GM19193 (cell line): ENCODE data around the gene DDO.

Experiments used
- POLR2A ChIP-seq: IDR thresholded peaks from 4 replicates; pipeline ENCODE4 v1.6.1; 2011; ENCODE audit not compliant: insufficient read depth, insufficient read length; ENCODE audit errors: extremely low read depth

DDO gene

GRCh38 chr6:110415086-110415916 is at the start of gene DDO:
Gene DDO (minus strand): TSS chr6:110415575. CDS start chr6:110413462, 2,113 bp downstream.
- TF ChIP-seq POLR2A = no peak

- TF ChIP-seq POLR2A = no peak
These were observed 47.6 kb upstream of the DDO start for GRCh38 chr6:110462884-110463481.

GRCh38 chr6:110461376-110461775 is 46.0 kb upstream of the DDO start:
- TF ChIP-seq POLR2A = no peak

GRCh38 chr6:110459137-110459536 is 43.8 kb upstream of the DDO start:
- TF ChIP-seq POLR2A = no peak

- TF ChIP-seq POLR2A = no peak
These were observed 43.1 kb upstream of the DDO start for GRCh38 chr6:110458476-110458875.

GRCh38 chr6:110456694-110457093 is 41.3 kb upstream of the DDO start:
- TF ChIP-seq POLR2A = no peak

- TF ChIP-seq POLR2A = no peak
These were observed 34.1 kb upstream of the DDO start for GRCh38 chr6:110449541-110449895.

GRCh38 chr6:110448846-110449540 is 33.6 kb upstream of the DDO start:
- TF ChIP-seq POLR2A = no peak

- no peak for TF ChIP-seq POLR2A
These were observed 32.4 kb upstream of the DDO start for GRCh38 chr6:110447761-110448160.

- no peak for TF ChIP-seq POLR2A
These were observed 31.0 kb upstream of the DDO start for GRCh38 chr6:110446405-110446804.

GRCh38 chr6:110440026-110440425 is 24.7 kb upstream of the DDO start:
- TF ChIP-seq POLR2A = no peak

GRCh38 chr6:110439356-110439755 is 24.0 kb upstream of the DDO start:
- TF ChIP-seq POLR2A = no peak

- TF ChIP-seq POLR2A = no peak
These were observed 19.7 kb upstream of the DDO start for GRCh38 chr6:110434961-110435602.

- no peak for TF ChIP-seq POLR2A
These were observed 17.0 kb upstream of the DDO start for GRCh38 chr6:110432285-110432900.

GRCh38 chr6:110430741-110431140 is 15.4 kb upstream of the DDO start:
- no peak for TF ChIP-seq POLR2A
